DOHH2 (cell line): ENCODE measurements around the gene UFD1.

Source experiments
- CTCF ChIP-seq: fragments of 200-600 bp; sonication (generic); IDR thresholded peaks from one replicate; pipeline ENCODE4 v1.5.1; 2014; ENCODE audit warnings: antibody characterized with exemption, mild to moderate bottlenecking, low read depth, low read length; ENCODE audit not compliant: poor library complexity, severe bottlenecking
- EZH2phosphoT487 ChIP-seq: fragments of 200-600 bp; sonication (generic); IDR thresholded peaks from 2 replicates; pipeline ENCODE4 v1.6.1; 2017; ENCODE audit warnings: borderline replicate concordance, mild to moderate bottlenecking, antibody characterized with exemption, low read length, moderate library complexity, mixed read lengths

- TF ChIP-seq CTCF (no peak), EZH2phosphoT487 (no peak)
Measured at GRCh38 chr22:19499880-19500242, 20.9 kb upstream of the UFD1 start.
